Measurements from ENCODE around the gene STK11IP.

DNA sequence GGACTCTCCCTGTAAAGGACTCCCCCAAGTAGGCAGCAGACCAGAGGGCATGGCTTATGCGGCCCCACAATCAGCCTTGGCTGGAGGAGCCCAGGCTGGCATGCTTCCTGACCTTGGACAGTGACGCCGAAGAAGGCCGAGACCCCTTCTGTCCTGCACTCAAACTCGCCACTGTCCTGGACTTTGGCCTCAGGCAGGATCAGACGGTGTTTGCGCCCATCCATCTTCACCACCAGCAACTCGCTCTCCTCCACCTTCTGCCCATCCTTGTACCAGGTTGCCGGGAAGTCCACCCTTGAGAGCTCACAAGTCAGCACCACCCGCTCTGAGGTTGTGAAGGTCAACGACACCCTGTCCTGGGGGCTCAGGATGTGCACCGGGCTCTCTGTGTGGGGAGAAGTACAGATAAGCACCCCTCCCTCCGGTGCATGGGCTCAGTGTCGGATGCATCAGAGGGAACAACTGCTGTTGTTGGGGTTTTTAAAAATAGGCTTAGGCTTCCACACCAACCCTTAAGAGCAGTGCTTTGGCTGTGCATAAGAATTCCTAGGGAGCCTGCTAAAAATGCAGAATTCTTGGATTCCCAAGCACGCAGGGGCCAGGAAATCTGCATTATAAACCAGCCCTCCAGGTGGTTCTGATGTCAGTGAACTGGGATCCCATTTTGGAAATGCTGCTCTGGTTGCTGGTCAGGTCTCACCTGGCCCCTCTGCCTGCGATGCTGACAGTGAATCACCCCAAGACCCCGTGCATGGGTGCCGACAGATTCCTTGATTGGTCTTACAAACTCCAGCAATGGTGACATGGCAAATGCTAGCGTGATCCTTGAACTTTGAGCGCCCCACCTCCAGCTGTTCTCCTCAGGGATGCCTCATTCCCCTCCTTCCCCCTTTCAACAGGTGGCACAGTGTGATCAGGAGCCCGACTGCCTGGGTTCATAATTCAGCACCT is 32.3 kb upstream of the STK11IP start:
- TF ChIP-seq POLR2A (IDR thresholded peaks at IDR 0.05), result no peak
- TF ChIP-seq, protein P1, sequence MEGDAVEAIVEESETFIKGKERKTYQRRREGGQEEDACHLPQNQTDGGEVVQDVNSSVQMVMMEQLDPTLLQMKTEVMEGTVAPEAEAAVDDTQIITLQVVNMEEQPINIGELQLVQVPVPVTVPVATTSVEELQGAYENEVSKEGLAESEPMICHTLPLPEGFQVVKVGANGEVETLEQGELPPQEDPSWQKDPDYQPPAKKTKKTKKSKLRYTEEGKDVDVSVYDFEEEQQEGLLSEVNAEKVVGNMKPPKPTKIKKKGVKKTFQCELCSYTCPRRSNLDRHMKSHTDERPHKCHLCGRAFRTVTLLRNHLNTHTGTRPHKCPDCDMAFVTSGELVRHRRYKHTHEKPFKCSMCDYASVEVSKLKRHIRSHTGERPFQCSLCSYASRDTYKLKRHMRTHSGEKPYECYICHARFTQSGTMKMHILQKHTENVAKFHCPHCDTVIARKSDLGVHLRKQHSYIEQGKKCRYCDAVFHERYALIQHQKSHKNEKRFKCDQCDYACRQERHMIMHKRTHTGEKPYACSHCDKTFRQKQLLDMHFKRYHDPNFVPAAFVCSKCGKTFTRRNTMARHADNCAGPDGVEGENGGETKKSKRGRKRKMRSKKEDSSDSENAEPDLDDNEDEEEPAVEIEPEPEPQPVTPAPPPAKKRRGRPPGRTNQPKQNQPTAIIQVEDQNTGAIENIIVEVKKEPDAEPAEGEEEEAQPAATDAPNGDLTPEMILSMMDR (IDR thresholded peaks at IDR 0.05), result no peak
